Measurements from ENCODE around the gene PRKACA.

- no peak for TF ChIP-seq ZNF776 (tag by site-specific recombination; IDR thresholded peaks at IDR 0.05; ENCODE audit: borderline replicate concordance)
- no peak for TF ChIP-seq YY1 (tag by site-specific recombination; IDR thresholded peaks at IDR 0.05)
These were observed 3.1 kb downstream of the PRKACA start for GRCh38 chr19:14114439-14114838.

Data from HEK293 (cell line).